Measurements from ENCODE around the gene LMBR1.
A peak's percentile ranks its signal among the peaks of the same experiment; 100 is the strongest.

LMBR1 gene

GRCh38 chr7:156659961-156660360, 233.0 kb downstream of the LMBR1 start:
- no peak overlapping the region for H3K4me2 ChIP-seq (ENCODE audit: insufficient read depth, low read length, poor library complexity, severe bottlenecking)

GRCh38 chr7:156659203-156659602, 233.8 kb downstream of the LMBR1 start:
- H3K4me2 ChIP-seq (ENCODE audit: insufficient read depth, low read length, poor library complexity, severe bottlenecking), result no peak overlapping the region
- no peak overlapping the region for H4K91ac ChIP-seq (ENCODE audit: low read depth, low read length, poor library complexity)
- peaks cover 4 to 8% of the 10 kb centered on the region in 2 donors for H3K4me1 ChIP-seq (ENCODE audit: control insufficient read depth in 2 of 2, insufficient read depth in 1 of 2, low read depth in 1 of 2, low read length in 2 of 2)

More at GRCh38 chr7:156659961-156660360, 233.0 kb downstream of the LMBR1 start:
- Histone ChIP-seq H3K27ac (replicated peaks; ENCODE audit: low read length) (no peak overlapping the region), H2AK5ac (ENCODE audit: low read depth, low read length) (no peak overlapping the region), H3K36me3 (replicated peaks in 1 of 2; ENCODE audit: control insufficient read depth in 2 of 2, insufficient read depth in 2 of 2, low read length in 2 of 2) (no peaks in the 10 kb centered on the region), H2BK12ac (ENCODE audit: low read length) (no peak overlapping the region), H2BK15ac (ENCODE audit: low read length) (no peak overlapping the region), H3K23ac (ENCODE audit: low read depth, low read length, poor library complexity) (no peak overlapping the region), H4K8ac (ENCODE audit: low read depth, low read length) (no peak overlapping the region), H3K4me3 (ENCODE audit: low read length in 2 of 2) (no peak overlapping the region), H3K9ac (ENCODE audit: low read depth, low read length, poor library complexity) (no peak overlapping the region), H3K9me3 (replicated peaks in 1 of 2; ENCODE audit: control insufficient read depth in 2 of 2, insufficient read depth in 1 of 2, low read depth in 1 of 2, low read length in 2 of 2) (no peaks in the 10 kb centered on the region), H3K27me3 (ENCODE audit: control insufficient read depth in 3 of 3, insufficient read depth in 3 of 3, low read depth in 1 of 3, low read length in 3 of 3) (no peaks in the 10 kb centered on the region), H2BK120ac (ENCODE audit: low read depth, low read length) (no peak overlapping the region), H2AFZ (ENCODE audit: low read length) (no peak overlapping the region), H3K79me1 (ENCODE audit: low read depth, low read length) (no peaks in the 10 kb centered on the region), H3K4ac (ENCODE audit: low read length) (no peak overlapping the region), H3K14ac (ENCODE audit: low read length) (no peak overlapping the region), H3K18ac (ENCODE audit: low read length) (peak overlapping the region; percentile 8), H2BK5ac (ENCODE audit: low read length) (no peak overlapping the region), H4K91ac (ENCODE audit: low read depth, low read length, poor library complexity) (no peak overlapping the region), H3K4me1 (ENCODE audit: control insufficient read depth in 2 of 2, insufficient read depth in 1 of 2, low read depth in 1 of 2, low read length in 2 of 2) (peaks cover 4% of the 10 kb centered on the region in 2 donors)
- no CpG with 5 or more reads among the region's 11 CpGs for WGBS, 2 donors (ENCODE audit: extremely low coverage in 2 of 2, insufficient read length in 2 of 2, insufficient replicate concordance in 1 of 2)
- DNase-seq (ENCODE audit: low spot score), result no peak

GRCh38 chr7:156657681-156658080, 235.3 kb downstream of the LMBR1 start:
- Histone ChIP-seq H2AK5ac (ENCODE audit: low read depth, low read length) (no peak overlapping the region), H3K79me1 (ENCODE audit: low read depth, low read length) (no peaks in the 10 kb centered on the region), H3K23ac (ENCODE audit: low read depth, low read length, poor library complexity) (no peak overlapping the region), H4K8ac (ENCODE audit: low read depth, low read length) (no peak overlapping the region), H3K4me2 (ENCODE audit: insufficient read depth, low read length, poor library complexity, severe bottlenecking) (no peak overlapping the region), H2BK12ac (ENCODE audit: low read length) (no peak overlapping the region), H2BK120ac (ENCODE audit: low read depth, low read length) (no peak overlapping the region), H3K9me3 (replicated peaks in 1 of 2; ENCODE audit: control insufficient read depth in 2 of 2, insufficient read depth in 1 of 2, low read depth in 1 of 2, low read length in 2 of 2) (no peaks in the 10 kb centered on the region), H2BK5ac (ENCODE audit: low read length) (no peak overlapping the region), H3K27me3 (ENCODE audit: control insufficient read depth in 3 of 3, insufficient read depth in 3 of 3, low read depth in 1 of 3, low read length in 3 of 3) (no peaks in the 10 kb centered on the region), H3K27ac (replicated peaks; ENCODE audit: low read length) (no peak overlapping the region), H3K36me3 (replicated peaks in 1 of 2; ENCODE audit: control insufficient read depth in 2 of 2, insufficient read depth in 2 of 2, low read length in 2 of 2) (no peaks in the 10 kb centered on the region), H3K4ac (ENCODE audit: low read length) (no peak overlapping the region), H2BK15ac (ENCODE audit: low read length) (no peak overlapping the region), H3K14ac (ENCODE audit: low read length) (no peak overlapping the region), H3K9ac (ENCODE audit: low read depth, low read length, poor library complexity) (no peak overlapping the region), H2AFZ (ENCODE audit: low read length) (no peak overlapping the region), H3K18ac (ENCODE audit: low read length) (no peak overlapping the region), H3K4me3 (ENCODE audit: low read length in 2 of 2) (no peak overlapping the region), H4K91ac (ENCODE audit: low read depth, low read length, poor library complexity) (no peak overlapping the region), H3K4me1 (ENCODE audit: control insufficient read depth in 2 of 2, insufficient read depth in 1 of 2, low read depth in 1 of 2, low read length in 2 of 2) (peaks cover 4 to 8% of the 10 kb centered on the region in 2 donors)
- DNase-seq (ENCODE audit: low spot score), result no peak
- no CpG with 5 or more reads among the region's 4 CpGs for WGBS, 2 donors (ENCODE audit: extremely low coverage in 2 of 2, insufficient read length in 2 of 2, insufficient replicate concordance in 1 of 2)

More at GRCh38 chr7:156659203-156659602, 233.8 kb downstream of the LMBR1 start:
- no peak overlapping the region for H2BK15ac ChIP-seq (ENCODE audit: low read length)
- no peak overlapping the region for H2AFZ ChIP-seq (ENCODE audit: low read length)
- no peak overlapping the region for H3K4me3 ChIP-seq (ENCODE audit: low read length in 2 of 2)
- H3K9ac ChIP-seq (ENCODE audit: low read depth, low read length, poor library complexity), result no peak overlapping the region
- H3K27ac ChIP-seq (replicated peaks; ENCODE audit: low read length), result no peak overlapping the region
- no peak for DNase-seq (ENCODE audit: low spot score)
- peak overlapping the region; percentile 22 for H2AK5ac ChIP-seq (ENCODE audit: low read depth, low read length)
- H3K9me3 ChIP-seq (replicated peaks in 1 of 2; ENCODE audit: control insufficient read depth in 2 of 2, insufficient read depth in 1 of 2, low read depth in 1 of 2, low read length in 2 of 2), result no peaks in the 10 kb centered on the region
- whole genome bisulfite sequencing, 2 donors (ENCODE audit: extremely low coverage in 2 of 2, insufficient read length in 2 of 2, insufficient replicate concordance in 1 of 2), result no CpG with 5 or more reads among the region's 6 CpGs
- H3K27me3 ChIP-seq (ENCODE audit: control insufficient read depth in 3 of 3, insufficient read depth in 3 of 3, low read depth in 1 of 3, low read length in 3 of 3), result no peaks in the 10 kb centered on the region
- no peak overlapping the region for H3K23ac ChIP-seq (ENCODE audit: low read depth, low read length, poor library complexity)
- no peak overlapping the region for H3K4ac ChIP-seq (ENCODE audit: low read length)
- no peak overlapping the region for H3K14ac ChIP-seq (ENCODE audit: low read length)
- no peak overlapping the region for H4K8ac ChIP-seq (ENCODE audit: low read depth, low read length)
- H3K79me1 ChIP-seq (ENCODE audit: low read depth, low read length), result no peaks in the 10 kb centered on the region
- no peak overlapping the region for H2BK12ac ChIP-seq (ENCODE audit: low read length)
- no peak overlapping the region for H3K18ac ChIP-seq (ENCODE audit: low read length)
- no peak overlapping the region for H2BK5ac ChIP-seq (ENCODE audit: low read length)
- no peak overlapping the region for H2BK120ac ChIP-seq (ENCODE audit: low read depth, low read length)
- H3K36me3 ChIP-seq (replicated peaks in 1 of 2; ENCODE audit: control insufficient read depth in 2 of 2, insufficient read depth in 2 of 2, low read length in 2 of 2), result no peaks in the 10 kb centered on the region

GRCh38 chr7:156656598-156656997, 236.4 kb downstream of the LMBR1 start:
- Histone ChIP-seq H3K27me3 (ENCODE audit: control insufficient read depth in 3 of 3, insufficient read depth in 3 of 3, low read depth in 1 of 3, low read length in 3 of 3) (no peaks in the 10 kb centered on the region), H3K36me3 (replicated peaks in 1 of 2; ENCODE audit: control insufficient read depth in 2 of 2, insufficient read depth in 2 of 2, low read length in 2 of 2) (no peaks in the 10 kb centered on the region), H3K4me2 (ENCODE audit: insufficient read depth, low read length, poor library complexity, severe bottlenecking) (no peak overlapping the region), H2BK120ac (ENCODE audit: low read depth, low read length) (no peak overlapping the region), H3K4ac (ENCODE audit: low read length) (no peak overlapping the region), H3K9ac (ENCODE audit: low read depth, low read length, poor library complexity) (no peak overlapping the region), H3K9me3 (replicated peaks in 1 of 2; ENCODE audit: control insufficient read depth in 2 of 2, insufficient read depth in 1 of 2, low read depth in 1 of 2, low read length in 2 of 2) (no peaks in the 10 kb centered on the region), H3K4me3 (ENCODE audit: low read length in 2 of 2) (no peak overlapping the region), H3K23ac (ENCODE audit: low read depth, low read length, poor library complexity) (no peak overlapping the region), H2AK5ac (ENCODE audit: low read depth, low read length) (no peak overlapping the region), H3K79me1 (ENCODE audit: low read depth, low read length) (no peaks in the 10 kb centered on the region), H4K91ac (ENCODE audit: low read depth, low read length, poor library complexity) (no peak overlapping the region), H3K14ac (ENCODE audit: low read length) (no peak overlapping the region), H2BK12ac (ENCODE audit: low read length) (no peak overlapping the region), H2AFZ (ENCODE audit: low read length) (no peak overlapping the region), H3K27ac (replicated peaks; ENCODE audit: low read length) (no peak overlapping the region), H2BK5ac (ENCODE audit: low read length) (no peak overlapping the region), H3K4me1 (ENCODE audit: control insufficient read depth in 2 of 2, insufficient read depth in 1 of 2, low read depth in 1 of 2, low read length in 2 of 2) (peaks cover 4 to 8% of the 10 kb centered on the region in 2 donors), H3K18ac (ENCODE audit: low read length) (peak overlapping the region; percentile 44), H4K8ac (ENCODE audit: low read depth, low read length) (no peak overlapping the region), H2BK15ac (ENCODE audit: low read length) (no peak overlapping the region)
- WGBS, 2 donors (ENCODE audit: extremely low coverage in 2 of 2, insufficient read length in 2 of 2, insufficient replicate concordance in 1 of 2), result no CpG with 5 or more reads among the region's 7 CpGs
- no peak for DNase-seq (ENCODE audit: low spot score)

Data from neuronal stem cell (in vitro differentiated cells).